Measurements from ENCODE around the gene ASB3. TPM values are rescaled to one million over a fixed set of nuclear protein-coding genes. Genes with fewer than 3 reads are reported as not detected.

Gene ASB3
- total RNA-seq, 1 experiment from 2014 or later = 23.1 TPM

DNA sequence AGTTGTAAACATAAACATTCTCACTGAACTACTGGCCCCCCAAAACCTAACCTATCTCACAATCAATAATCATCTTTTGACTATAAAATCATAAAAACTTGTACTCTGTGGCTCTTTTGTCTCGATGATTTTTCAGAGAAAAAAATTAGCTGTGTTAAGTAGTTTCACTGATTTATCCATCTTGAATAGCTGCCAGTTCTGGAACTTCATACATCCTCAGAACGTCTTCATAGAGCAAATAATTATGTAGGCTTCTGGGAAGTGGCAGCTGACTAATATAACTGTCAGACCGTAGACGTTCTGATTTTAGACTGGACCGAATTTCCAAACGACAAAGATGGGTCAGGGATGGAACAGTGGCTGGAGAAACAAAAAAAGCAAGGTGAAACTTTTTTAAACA is 116.4 kb downstream of the ASB3 start:
- Histone ChIP-seq H3K56ac (ENCODE audit: insufficient read length, low read depth, low read length) (no peak overlapping the region), H2BK120ac (ENCODE audit: low read depth, low read length, poor library complexity, severe bottlenecking) (no peak overlapping the region), H3K4ac (ENCODE audit: low read depth, low read length) (no peak overlapping the region), H2AFZ (ENCODE audit: low read length) (no peak overlapping the region), H3K23ac (ENCODE audit: insufficient read length, low read depth, low read length) (no peak overlapping the region), H3K18ac (ENCODE audit: insufficient read length, low read depth, low read length) (no peak overlapping the region), H4K8ac (replicated peaks; ENCODE audit: insufficient read length, low read depth, low read length) (no peak overlapping the region), H3K4me2 (ENCODE audit: insufficient read depth, insufficient read length, low read length) (no peak overlapping the region), H3K9me3 (ENCODE audit: control insufficient read depth, low read depth, low read length) (no peaks in the 10 kb centered on the region), H4K91ac (ENCODE audit: insufficient read length, low read depth, low read length) (no peak overlapping the region), H3T11ph (ENCODE audit: low read length) (no peak overlapping the region), H3K27me3 (ENCODE audit: insufficient read depth, low read length) (no peaks in the 10 kb centered on the region), H3K27ac (ENCODE audit: insufficient read length, low read depth, low read length) (no peak overlapping the region), H2AK5ac (ENCODE audit: insufficient read length, low read length) (no peak overlapping the region), H3K9ac (ENCODE audit: extremely low read depth, insufficient read length, low read length) (no peak overlapping the region), H2BK5ac (ENCODE audit: insufficient read length, low read length) (no peak overlapping the region), H2BK15ac (ENCODE audit: low read depth, low read length) (no peak overlapping the region), H2BK12ac (ENCODE audit: insufficient read length, low read depth, low read length) (no peak overlapping the region), H3K4me1 (ENCODE audit: insufficient read depth, low read length) (no peaks in the 10 kb centered on the region), H3K14ac (ENCODE audit: insufficient read depth, low read length) (no peak overlapping the region), H4K5ac (ENCODE audit: insufficient read length, low read depth, low read length) (no peak overlapping the region), H3K79me2 (ENCODE audit: insufficient read depth, low read length) (no peaks in the 10 kb centered on the region), H3K23me2 (ENCODE audit: insufficient read length, low read depth, low read length, poor library complexity, severe bottlenecking) (no peaks in the 10 kb centered on the region), H2BK20ac (ENCODE audit: low read depth, low read length, poor library complexity, severe bottlenecking) (no peak overlapping the region), H3K79me1 (ENCODE audit: insufficient read depth, low read depth, low read length, poor library complexity, severe bottlenecking) (no peaks in the 10 kb centered on the region), H4K20me1 (ENCODE audit: control insufficient read depth, insufficient read depth, insufficient read length) (no peaks in the 10 kb centered on the region)
- TF ChIP-seq, protein P1, sequence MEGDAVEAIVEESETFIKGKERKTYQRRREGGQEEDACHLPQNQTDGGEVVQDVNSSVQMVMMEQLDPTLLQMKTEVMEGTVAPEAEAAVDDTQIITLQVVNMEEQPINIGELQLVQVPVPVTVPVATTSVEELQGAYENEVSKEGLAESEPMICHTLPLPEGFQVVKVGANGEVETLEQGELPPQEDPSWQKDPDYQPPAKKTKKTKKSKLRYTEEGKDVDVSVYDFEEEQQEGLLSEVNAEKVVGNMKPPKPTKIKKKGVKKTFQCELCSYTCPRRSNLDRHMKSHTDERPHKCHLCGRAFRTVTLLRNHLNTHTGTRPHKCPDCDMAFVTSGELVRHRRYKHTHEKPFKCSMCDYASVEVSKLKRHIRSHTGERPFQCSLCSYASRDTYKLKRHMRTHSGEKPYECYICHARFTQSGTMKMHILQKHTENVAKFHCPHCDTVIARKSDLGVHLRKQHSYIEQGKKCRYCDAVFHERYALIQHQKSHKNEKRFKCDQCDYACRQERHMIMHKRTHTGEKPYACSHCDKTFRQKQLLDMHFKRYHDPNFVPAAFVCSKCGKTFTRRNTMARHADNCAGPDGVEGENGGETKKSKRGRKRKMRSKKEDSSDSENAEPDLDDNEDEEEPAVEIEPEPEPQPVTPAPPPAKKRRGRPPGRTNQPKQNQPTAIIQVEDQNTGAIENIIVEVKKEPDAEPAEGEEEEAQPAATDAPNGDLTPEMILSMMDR (conservative IDR thresholded peaks at IDR 0.05) = no peak
- peaks cover 9 to 18% (median 12%) of the 10 kb centered on the region in 3 experiments; a peak in 6 of 7 replicates for H3K36me3 Mint-ChIP-seq (ENCODE audit: insufficient read depth in 1 of 3, low read depth in 3 of 3)
- no CpG with 5 or more reads among the region's 6 CpGs for WGBS (ENCODE audit: extremely low coverage, insufficient read length, low lambda C conversion rate)
- H3K4me1 Mint-ChIP-seq = no peaks in the 10 kb centered on the region
- no peak overlapping the region for H3K27ac Mint-ChIP-seq
- peaks cover 6 to 7% of the 10 kb centered on the region in 2 experiments; a peak in 4 of 5 replicates for H3K9me3 Mint-ChIP-seq
- no peaks in the 10 kb centered on the region for H3K27me3 Mint-ChIP-seq (ENCODE audit: low read depth)
- H3K4me3 Mint-ChIP-seq = no peak overlapping the region
- no peak for DNase-seq

All from H9 (cell line).